ENCODE measurements around the gene HSPB6. TPM values are rescaled to one million over a fixed set of nuclear protein-coding genes. Genes with fewer than 3 reads are reported as not detected.

Gene HSPB6
- polyA plus RNA-seq, 1 of the 3 experiments (the other 2 are of a cell fraction), result 0.43 TPM

DNA sequence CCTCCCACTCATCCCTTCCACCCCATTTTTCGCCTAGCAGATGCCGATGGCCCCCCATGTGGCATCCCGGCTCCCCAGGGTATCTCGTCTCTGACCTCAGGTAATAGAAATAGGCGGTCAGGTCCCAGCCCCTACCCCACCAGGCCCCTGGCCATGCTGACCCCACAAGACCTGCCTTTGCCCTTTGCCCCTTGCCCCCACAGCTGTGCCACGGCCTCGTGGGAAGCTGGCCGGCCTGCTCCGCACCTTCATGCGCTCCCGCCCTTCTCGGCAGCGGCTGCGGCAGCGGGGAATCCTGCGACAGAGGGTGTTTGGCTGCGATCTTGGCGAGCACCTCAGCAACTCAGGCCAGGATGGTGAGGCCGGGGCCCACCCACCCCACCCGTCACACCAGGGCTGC, 23.9 kb upstream of the HSPB6 start:
- Histone ChIP-seq H3K9ac (no peak overlapping the region), H3K36me3 (replicated peaks in 1 of 2; ENCODE audit: control insufficient read depth in 1 of 2, insufficient read depth in 2 of 2, low read length in 1 of 2) (peaks cover 0 to 8% of the 10 kb centered on the region in 2 experiments), H4K20me1 (ENCODE audit: insufficient read depth) (no peaks in the 10 kb centered on the region), H3F3A (replicated peaks; ENCODE audit: insufficient read depth) (no peaks in the 10 kb centered on the region), H3K27ac (ENCODE audit: low read depth in 2 of 2, low read length in 1 of 2) (no peak overlapping the region), H3K9me2 (no peaks in the 10 kb centered on the region), H3K27me3 (ENCODE audit: insufficient read depth) (no peaks in the 10 kb centered on the region), H3K9me3 (no peaks in the 10 kb centered on the region), H3K79me2 (ENCODE audit: insufficient read depth) (peaks cover 13% of the 10 kb centered on the region; the same call in 1 of the 2 replicates), H3K4me3 (ENCODE audit: low read depth in 2 of 2, low read length in 1 of 2) (no peak overlapping the region), H3K4me1 (ENCODE audit: control insufficient read depth in 1 of 2, insufficient read depth in 2 of 2, low read depth in 1 of 2, low read length in 1 of 2) (peaks cover 0 to 9% of the 10 kb centered on the region in 2 experiments; a peak in 2 of 4 replicates), H3K4me2 (no peak overlapping the region), H2AFZ (ENCODE audit: low read depth) (no peak overlapping the region)
- CTCF ChIA-PET, result no interaction called here
- DNase-seq, result no peak
- POLR2A ChIA-PET, result no interaction called here
- WGBS (ENCODE audit: low lambda C conversion rate), result 96% methylated on average over 19 of the region's 20 CpGs
- TF ChIP-seq TCF12 (IDR thresholded peaks at IDR 0.05), result no peak
- TF ChIP-seq MXI1 (IDR thresholded peaks at IDR 0.05; ENCODE audit: low read depth, low read length), result no peak
- TF ChIP-seq, protein P1, sequence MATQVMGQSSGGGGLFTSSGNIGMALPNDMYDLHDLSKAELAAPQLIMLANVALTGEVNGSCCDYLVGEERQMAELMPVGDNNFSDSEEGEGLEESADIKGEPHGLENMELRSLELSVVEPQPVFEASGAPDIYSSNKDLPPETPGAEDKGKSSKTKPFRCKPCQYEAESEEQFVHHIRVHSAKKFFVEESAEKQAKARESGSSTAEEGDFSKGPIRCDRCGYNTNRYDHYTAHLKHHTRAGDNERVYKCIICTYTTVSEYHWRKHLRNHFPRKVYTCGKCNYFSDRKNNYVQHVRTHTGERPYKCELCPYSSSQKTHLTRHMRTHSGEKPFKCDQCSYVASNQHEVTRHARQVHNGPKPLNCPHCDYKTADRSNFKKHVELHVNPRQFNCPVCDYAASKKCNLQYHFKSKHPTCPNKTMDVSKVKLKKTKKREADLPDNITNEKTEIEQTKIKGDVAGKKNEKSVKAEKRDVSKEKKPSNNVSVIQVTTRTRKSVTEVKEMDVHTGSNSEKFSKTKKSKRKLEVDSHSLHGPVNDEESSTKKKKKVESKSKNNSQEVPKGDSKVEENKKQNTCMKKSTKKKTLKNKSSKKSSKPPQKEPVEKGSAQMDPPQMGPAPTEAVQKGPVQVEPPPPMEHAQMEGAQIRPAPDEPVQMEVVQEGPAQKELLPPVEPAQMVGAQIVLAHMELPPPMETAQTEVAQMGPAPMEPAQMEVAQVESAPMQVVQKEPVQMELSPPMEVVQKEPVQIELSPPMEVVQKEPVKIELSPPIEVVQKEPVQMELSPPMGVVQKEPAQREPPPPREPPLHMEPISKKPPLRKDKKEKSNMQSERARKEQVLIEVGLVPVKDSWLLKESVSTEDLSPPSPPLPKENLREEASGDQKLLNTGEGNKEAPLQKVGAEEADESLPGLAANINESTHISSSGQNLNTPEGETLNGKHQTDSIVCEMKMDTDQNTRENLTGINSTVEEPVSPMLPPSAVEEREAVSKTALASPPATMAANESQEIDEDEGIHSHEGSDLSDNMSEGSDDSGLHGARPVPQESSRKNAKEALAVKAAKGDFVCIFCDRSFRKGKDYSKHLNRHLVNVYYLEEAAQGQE (IDR thresholded peaks at IDR 0.05; ENCODE audit: low read depth, low read length), result no peak
- TF ChIP-seq, protein P2, sequence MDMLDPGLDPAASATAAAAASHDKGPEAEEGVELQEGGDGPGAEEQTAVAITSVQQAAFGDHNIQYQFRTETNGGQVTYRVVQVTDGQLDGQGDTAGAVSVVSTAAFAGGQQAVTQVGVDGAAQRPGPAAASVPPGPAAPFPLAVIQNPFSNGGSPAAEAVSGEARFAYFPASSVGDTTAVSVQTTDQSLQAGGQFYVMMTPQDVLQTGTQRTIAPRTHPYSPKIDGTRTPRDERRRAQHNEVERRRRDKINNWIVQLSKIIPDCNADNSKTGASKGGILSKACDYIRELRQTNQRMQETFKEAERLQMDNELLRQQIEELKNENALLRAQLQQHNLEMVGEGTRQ (IDR thresholded peaks at IDR 0.05; ENCODE audit: borderline replicate concordance, low read depth, low read length), result no peak
- TF ChIP-seq RXRA (IDR thresholded peaks at IDR 0.05; ENCODE audit: borderline replicate concordance, low read depth), result no peak
- no peak for TF ChIP-seq SMC3 (IDR thresholded peaks at IDR 0.05; ENCODE audit: low read depth, low read length)
- TF ChIP-seq SIN3A (IDR thresholded peaks at IDR 0.05; ENCODE audit: borderline replicate concordance, low read depth, low read length), result no peak
- TF ChIP-seq, protein P3, sequence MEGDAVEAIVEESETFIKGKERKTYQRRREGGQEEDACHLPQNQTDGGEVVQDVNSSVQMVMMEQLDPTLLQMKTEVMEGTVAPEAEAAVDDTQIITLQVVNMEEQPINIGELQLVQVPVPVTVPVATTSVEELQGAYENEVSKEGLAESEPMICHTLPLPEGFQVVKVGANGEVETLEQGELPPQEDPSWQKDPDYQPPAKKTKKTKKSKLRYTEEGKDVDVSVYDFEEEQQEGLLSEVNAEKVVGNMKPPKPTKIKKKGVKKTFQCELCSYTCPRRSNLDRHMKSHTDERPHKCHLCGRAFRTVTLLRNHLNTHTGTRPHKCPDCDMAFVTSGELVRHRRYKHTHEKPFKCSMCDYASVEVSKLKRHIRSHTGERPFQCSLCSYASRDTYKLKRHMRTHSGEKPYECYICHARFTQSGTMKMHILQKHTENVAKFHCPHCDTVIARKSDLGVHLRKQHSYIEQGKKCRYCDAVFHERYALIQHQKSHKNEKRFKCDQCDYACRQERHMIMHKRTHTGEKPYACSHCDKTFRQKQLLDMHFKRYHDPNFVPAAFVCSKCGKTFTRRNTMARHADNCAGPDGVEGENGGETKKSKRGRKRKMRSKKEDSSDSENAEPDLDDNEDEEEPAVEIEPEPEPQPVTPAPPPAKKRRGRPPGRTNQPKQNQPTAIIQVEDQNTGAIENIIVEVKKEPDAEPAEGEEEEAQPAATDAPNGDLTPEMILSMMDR (IDR thresholded peaks at IDR 0.05), result no peak
- TF ChIP-seq RAD21 (IDR thresholded peaks at IDR 0.05; ENCODE audit: low read length), result no peak
- TF ChIP-seq, protein P4, sequence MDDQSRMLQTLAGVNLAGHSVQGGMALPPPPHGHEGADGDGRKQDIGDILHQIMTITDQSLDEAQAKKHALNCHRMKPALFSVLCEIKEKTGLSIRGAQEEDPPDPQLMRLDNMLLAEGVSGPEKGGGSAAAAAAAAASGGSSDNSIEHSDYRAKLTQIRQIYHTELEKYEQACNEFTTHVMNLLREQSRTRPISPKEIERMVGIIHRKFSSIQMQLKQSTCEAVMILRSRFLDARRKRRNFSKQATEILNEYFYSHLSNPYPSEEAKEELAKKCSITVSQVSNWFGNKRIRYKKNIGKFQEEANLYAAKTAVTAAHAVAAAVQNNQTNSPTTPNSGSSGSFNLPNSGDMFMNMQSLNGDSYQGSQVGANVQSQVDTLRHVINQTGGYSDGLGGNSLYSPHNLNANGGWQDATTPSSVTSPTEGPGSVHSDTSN (IDR thresholded peaks at IDR 0.05), result no peak

Measured in SK-N-SH (cell line).